ENCODE data around the gene KIF12.
"Not testable (repeated sequence)": the region's sequence is repeated elsewhere in the genome, so short reads cannot be mapped to it uniquely, and the experiment has no call there.

The KIF12 gene

DNA sequence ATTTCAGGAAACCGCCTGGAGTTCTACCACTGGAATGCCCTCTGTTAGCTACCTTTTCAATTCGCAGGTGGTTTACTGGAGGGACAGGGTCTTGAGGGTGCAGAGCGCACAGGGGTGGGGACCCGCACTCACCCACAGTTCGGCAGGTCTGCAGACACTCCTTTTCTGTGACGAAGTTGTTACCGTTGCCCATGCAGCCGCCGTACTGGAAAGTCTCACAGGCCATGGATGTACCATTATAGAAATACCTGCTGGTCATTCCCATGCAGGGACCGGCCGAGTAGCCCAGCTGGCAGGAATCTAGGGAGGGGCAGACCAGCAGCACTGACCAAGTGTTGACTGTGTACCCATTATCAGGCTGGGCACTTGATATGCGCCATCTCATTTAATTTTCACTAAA, 37.8 kb downstream of the KIF12 start:
- no peak for DNase-seq

DNA sequence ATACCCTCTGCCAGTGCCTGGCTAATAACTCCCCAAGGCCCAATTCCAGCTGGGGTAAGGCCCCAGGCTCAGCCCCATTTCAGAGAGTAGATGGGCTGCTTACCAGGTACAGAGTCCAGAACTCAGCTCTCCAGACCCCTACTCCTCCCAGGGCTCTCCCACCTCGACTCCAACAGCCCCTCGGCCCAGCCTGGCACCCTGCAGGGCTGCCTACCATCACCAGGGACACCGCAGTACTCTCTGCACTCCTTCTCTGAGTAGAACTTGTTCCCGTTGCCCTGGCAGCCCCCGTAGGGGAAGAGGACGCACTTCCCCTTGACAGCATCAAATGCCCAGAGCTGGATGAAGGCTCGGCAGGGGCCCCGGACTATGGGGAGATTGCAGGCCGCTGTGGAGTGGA, 38.4 kb downstream of the KIF12 start:
- DNase-seq, result no peak

DNA sequence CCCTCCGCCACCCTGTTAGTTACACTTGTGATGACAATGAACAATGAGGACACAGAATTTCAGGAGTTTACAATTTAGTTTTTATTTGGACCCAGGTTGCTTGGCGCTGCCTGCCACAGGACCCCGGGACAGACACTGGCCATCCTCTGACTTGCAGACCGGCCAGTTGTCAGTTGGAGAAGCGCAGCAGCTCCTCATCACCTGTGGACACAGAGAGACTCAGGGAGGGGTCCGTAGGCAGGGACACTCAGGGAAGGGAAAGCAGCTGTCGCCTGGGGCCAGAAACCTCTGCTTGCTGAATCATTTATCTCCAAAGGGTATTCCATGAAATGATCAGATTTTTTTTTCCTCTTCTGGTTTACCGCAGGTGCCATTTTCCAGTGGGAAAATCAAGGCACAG, 39.0 kb downstream of the KIF12 start:
- DNase-seq, result no peak

DNA sequence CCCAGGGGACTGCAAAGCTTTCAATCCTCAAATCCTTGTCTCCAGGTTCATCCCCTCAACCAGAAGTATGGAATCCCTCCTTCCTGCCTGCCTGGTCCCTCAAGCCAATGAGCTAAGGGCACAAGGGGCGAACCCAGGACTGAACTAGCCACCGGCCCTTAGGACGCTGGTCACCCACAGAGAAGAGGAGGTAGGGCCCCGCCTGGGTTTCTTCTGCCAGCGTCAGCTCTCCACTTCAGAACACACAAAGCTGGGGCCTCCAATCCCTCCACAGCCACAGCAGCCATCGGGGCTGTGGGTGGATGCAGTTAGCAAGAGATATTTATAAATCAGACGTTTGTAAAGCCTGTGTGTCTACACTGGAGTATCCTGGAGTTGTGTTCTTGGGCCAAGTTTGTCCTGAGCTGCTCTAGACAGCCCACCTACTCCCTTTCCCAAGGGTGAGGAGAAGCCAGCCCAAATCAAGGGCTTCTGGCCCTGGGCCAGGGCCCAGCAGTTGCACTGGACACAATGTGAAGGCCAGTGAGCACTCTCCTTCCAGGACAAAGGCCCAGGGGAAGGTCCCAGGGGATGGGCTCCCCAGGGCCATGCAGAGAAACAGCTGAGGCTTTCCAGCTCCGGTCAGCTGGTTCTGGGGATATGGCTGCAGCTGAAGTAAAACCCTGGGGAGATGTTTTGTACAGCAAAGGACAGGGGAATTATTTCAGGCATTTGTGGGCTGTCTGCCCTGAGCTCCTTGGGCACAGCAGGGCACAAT, 39.9 kb downstream of the KIF12 start:
- no peak for DNase-seq

DNA sequence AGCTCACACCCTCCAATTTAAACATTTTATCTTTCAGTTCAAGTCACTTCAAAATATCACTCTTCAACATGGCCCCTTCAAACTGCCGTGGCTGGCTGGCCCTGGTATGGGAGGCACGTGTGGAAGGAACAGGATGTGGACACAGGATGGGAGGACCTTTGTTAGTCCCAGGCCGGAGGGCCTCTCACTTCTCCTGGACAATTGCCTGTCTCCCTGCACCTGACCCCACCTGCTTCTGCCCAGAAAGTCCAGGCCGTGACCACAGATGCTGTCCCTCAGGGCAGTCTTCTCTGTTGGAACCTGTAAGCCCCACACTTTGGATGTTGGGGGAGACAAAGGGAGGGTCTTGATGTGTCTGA, 40.4 kb downstream of the KIF12 start:
- DNase-seq, result no peak

DNA sequence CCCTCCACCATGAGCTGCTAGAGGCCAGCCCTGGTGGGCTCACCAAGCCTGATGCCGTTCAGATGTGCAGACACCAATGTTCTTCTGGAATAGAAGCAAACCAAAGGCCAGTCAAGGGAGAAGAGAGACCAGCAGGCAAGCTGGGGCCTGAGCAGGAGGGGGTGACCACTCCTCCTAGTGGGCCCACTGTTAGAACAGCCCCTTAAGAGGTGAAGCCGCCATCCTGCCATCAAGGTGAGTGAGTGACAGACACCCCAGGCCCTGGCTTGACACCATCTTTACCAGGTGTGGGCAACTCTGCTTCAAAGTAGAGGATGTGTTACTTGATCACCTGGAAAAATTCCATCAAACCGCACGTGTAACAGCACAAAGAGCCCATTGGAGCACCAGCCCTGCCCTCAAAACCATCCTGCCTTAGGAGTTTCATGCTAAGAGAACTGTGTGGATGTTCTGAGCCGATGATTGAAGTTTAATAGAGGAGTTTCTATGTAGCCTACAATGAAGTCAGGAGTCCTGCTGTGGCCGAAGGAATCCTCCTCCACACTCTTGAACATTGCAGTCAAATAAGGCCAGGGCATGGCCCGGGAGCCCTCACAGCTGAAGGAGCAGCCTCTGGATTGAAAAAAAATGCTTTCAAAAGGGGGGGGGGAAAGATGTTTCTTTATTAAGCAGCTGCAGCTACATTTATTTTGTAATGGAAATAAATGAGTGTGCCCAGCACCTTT, 41.8 kb downstream of the KIF12 start:
- no peak for DNase-seq

DNA sequence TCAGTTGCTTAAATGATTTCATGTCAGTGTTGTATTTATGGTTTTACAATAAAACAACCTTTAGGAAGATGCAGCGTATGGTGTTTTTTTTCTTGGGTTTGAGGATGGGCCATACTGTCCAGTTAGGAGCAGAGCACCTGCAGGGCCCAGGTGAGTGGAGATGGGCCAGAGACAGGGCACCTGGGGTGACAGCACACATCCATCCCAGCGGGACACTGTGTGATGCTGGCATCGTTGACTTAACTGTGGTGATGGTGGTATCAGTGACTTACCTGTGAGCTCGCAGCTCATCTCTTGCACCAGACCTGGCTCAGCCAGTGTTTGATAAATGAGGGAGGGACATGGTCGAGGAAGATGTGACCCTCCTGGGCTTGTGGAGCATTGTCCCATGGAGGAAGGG, 42.6 kb downstream of the KIF12 start:
- no peak for DNase-seq

DNA sequence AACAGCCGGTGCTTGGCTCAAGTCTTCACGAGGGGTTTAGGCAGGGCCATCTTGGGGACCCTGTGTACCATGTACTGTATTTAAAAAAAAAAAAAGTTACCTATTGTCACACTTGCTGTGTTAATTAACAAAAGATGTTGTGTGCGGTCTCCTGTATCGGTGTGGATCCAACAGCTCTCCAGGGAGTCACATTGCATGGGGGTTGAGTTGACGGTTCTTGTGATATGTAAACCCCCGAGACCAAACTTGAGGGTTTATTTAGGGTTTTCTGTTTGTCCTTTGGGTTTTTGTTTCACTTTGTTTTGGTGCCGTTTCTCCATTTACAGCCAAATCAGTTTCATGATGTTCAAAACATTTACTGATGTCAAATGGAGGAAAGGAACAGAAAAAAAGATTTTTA, 43.2 kb downstream of the KIF12 start:
- no peak for DNase-seq

DNA sequence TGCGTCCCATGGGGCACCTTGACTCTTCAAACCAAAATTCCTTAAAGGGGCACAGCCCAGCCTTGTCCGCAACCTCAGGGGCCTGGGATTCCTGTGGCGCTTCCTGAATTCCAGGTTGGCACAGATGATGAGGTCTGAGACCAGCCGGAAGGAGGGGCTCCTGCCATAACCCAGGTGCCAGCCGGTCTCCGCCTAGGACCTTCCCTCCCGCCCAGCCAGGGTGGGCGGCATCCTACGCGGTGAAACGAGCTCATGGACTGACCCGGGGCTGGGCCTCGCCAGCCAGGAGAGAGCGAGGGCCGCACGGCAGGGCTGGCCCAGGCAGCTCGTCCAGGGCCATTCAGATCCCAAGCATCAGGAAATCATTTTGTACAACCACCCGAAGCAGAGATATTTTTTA, 44.0 kb downstream of the KIF12 start:
- no peak for DNase-seq

DNA sequence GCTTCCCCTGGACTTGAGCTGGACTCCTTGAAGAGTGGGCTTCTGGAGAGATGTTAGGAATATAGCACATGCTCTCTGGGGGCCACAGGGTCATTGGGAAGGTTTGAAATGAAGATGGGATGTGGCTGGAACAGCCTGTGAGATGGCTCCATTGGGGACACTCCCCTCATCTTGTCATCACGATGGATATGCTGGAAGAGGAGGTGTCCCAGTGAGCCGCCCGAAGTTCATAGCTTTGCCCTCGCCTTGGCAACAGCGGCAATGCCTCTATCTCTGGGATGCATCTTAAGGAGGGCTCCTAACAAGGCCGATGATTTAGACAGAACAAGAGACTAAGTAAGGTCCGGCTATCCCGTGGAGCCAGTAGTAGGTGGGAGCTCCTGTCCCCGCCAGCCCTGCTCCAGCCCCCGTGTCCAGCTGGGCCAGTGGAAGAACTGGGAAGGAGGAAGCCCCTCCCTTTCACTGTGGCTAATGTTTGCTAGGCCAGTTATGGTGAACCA, 44.9 kb downstream of the KIF12 start:
- no peak for DNase-seq

DNA sequence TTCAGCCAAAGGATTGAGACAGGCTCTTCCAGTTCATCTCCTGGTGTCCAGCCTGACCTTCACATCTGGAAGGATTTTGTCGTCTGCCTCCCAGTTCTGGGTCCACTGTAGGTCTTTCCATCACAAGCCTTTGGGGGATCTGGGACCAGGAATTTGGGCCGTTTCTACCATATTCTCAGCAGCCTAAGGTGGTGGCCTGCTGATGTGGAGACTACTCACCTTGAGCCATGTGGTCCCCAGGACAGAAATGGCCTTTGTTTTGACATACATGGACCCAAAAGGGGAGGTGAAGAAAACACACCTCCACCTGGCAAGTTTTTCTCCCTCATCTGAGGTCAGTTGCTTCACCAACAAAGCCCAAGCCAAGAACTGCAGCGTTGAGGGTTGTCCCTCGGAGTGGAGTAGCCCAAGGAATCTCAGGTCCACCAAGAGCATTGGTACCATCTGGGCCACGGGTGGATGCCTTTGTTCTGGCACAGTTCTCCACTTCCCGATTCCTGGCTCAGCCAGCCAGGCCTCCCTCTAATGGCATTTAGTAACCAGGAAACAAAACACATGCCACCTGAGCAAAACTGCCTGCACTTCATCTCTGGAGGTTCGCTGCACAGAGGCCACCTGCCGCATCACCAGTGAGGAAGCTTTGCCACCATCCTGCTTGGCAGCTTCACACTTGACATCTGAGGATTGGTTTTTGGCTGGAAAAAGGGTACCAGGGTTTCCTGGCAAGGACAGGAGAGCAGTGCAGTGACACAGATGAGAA, 45.7 kb downstream of the KIF12 start:
- DNase-seq, result no peak

DNA sequence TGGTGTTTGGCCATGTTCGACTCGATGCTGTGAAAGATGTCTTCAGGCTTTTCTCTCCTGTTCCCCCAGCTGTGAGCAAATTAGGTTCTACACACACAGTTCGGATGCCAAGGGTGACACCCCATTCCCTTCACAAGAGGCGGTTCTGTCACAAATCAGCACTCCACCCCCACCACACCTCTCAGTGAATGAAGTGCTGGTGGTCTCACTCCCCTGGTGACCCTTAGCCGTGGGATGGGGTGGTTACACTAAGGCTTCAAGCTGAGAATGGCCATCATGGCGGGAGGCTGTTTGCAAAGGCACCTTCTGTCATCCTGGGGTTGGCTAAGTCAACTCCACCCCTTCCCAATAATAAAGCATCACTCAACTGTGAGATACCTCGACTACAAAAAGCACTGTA, 47.4 kb downstream of the KIF12 start:
- no peak for DNase-seq

DNA sequence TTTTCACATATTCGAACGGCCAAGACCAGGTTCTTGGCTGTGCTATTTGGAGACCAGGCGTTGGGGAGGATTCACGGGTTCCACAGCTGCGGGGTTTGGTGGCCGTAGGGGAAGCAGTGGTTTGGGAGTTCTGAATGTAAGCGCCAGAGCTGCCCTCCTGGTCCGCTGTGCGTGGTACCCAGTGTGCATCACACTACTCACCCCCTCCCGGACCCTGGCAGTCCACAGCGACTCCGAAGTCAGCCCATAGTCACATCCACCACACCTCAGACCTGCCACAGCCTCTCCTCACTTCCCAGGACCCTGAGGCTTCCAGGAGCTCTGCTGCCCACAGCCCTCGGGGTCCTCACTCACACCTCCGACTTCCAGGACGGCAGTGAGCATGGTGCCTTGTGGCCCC, 47.8 kb downstream of the KIF12 start:
- no peak for DNase-seq

DNA sequence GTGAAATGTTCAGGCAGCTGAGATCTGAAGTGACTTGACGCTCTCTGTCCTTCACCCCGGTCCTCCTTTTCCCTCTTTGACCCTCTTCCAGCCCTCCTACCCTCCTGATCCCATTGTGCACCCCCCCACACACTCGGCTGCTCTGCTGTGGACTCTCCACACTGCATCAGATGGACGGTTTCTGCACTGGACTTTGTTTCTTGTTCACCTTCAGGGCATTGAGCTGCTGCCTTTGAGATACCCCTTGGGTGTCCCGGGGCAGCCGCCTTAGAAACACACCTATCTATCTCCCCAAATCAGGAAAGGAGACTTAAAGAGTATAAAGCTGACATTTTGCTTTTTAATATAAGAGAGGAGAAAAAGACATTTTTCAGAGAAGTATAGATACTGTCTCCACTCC, 48.4 kb downstream of the KIF12 start:
- DNase-seq, result no peak

DNA sequence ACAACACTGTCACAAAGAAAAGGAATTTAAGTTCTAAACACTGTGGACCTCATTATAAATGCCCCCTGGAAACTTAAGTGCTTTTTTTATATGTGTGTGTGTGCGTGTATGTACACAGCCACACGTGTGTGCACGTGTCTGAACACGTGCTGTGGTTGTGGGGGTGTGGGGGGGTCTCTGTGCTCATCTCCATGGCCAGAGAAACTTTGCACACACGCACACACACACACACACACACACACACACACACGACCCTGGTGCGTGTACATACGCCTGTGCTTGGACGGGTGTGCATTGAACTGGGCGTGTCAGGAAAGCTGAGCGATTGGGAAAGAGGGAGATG, 48.9 kb downstream of the KIF12 start:
- no peak for DNase-seq

DNA sequence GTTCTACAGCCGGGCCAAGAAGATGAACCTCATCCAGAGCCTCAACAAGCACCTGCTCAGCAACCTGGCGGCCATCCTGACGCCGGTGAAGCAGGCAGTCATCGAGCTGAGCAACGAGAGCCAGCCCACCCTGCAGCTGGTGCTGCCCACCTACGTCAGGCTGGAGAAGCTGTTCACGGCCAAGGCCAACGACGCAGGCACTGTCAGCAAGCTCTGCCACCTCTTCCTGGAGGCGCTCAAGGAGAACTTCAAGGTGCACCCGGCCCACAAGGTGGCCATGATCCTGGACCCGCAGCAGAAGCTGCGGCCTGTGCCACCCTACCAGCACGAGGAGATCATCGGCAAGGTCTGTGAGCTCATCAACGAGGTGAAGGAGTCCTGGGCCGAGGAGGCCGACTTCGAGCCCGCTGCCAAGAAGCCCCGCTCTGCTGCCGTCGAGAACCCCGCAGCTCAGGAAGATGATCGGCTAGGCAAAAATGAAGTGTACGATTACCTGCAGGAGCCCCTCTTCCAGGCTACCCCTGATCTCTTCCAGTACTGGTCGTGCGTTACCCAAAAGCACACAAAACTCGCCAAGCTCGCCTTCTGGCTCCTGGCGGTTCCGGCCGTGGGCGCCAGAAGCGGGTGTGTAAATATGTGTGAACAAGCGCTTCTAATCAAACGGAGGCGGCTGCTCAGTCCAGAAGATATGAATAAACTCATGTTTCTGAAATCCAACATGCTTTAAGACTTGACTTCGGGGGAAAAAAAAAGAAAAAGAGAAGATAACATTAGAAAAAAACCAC, 49.5 kb downstream of the KIF12 start:
- DNase-seq, result no peak

DNA sequence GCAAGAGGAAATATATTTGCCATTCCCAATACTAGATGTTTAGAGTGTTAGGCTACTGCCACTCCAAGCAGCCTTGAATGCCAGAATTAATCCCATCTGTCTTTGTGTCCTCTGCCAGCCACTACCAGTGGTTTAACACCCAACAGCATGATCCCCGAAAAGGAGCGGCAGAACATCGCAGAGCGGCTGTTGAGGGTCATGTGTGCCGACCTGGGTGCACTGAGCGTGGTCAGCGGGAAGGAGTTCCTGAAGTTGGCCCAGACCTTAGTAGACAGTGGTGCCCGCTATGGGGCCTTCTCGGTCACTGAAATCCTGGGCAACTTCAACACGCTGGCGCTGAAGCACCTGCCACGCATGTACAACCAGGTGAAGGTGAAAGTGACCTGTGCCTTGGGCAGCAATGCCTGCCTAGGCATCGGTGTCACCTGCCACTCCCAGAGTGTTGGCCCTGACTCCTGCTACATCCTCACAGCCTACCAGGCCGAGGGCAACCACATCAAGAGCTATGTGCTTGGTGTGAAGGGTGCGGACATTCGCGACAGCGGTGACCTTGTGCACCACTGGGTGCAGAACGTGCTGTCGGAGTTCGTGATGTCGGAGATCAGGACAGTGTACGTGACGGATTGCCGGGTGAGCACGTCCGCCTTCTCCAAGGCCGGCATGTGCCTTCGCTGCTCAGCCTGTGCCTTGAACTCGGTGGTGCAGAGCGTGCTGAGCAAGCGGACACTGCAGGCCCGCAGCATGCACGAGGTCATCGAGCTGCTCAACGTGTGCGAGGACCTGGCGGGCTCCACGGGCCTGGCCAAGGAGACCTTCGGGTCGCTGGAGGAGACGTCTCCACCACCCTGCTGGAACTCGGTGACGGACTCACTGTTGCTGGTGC, 50.3 kb downstream of the KIF12 start:
- DNase-seq, result no peak

DNA sequence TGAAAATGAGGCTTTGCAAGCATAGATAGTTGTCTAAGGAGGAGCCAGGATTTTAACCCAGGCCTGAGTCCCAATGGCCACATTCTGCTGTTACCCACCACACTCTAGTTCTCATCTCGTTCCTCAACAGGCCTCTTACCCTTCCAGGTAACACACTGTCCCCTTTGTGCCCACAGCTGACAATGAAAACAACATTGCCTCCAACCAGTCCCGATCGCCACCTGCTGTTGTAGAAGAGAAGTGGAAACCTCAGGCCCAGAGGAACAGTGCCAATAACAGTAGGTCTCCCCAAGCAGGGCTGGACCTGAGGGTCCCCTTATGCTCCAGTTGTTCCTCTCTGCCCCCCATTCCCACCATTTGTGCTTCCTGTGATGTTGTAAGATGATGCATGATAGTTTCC, 51.4 kb downstream of the KIF12 start:
- DNase-seq, result no peak

DNA sequence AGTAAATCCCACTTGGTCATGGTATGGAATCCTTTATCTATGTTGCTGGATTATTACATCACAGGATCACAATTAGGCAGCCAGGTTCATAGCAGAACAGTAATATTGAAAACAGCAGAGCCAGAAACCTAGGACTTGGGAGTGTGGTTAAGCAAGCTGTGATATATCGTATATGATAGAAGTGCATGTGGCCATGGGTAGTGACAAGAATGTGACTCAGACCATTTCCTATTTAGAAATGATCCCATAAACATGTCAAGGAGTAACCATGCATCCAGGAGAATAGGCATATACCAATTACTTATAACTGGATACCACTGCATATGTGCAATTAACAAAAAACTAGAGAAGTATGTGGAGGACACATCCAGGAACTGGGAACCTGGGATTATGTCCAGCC, 52.2 kb downstream of the KIF12 start:
- DNase-seq, result no peak

DNA sequence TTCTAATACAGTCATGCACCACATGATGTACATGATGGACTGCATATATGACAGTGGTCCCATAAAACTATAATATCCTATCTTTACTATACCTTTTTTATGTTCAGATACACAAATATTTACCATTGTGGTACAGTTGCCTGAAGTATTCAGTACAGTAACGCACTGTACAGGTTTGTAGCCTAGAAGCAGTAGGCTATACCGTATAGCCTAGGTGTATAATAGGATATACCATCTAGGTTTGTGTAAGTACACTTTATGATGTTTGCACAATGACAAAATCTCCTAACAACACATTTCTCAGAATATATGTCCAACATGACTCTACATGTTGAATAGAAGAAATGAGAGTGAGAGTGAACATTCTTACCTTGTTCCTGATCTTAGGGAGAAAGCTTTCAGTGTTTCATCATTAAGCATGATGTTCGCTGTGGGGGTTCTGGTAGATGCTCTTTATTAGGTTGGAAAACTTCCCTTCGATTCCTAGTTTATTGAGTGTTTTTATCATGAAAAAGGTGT, 52.8 kb downstream of the KIF12 start:
- no peak for DNase-seq

DNA sequence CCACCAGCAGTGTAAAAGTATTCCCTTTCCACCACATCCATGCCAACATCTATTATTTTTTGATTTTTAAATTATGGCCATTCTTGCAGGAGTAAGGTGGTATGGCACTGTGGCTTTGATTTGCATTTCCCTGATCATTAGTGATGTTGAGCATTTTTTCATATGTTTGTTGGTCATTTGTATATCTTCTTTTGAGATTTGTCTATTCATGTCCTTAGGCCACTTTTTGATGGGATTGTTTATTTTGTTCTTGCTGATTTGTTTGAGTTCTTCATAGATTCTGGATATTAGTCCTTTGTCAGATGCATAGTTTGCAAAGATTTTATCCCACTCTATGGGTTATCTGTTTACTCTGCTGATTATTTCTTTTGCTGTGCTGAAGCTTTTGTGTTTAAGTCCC, 55.4 kb downstream of the KIF12 start:
- DNase-seq, result not testable (repeated sequence)
